Measurements from ENCODE around the gene UTP3. TPM values are rescaled to one million over a fixed set of nuclear protein-coding genes. Genes with fewer than 3 reads are reported as not detected.

Gene UTP3
- total RNA-seq, 5 donors from 2014 or later (not counting 1 experiment from before 2014, with no cell fraction given) = 15.1 to 34.9 (median 34.0) TPM

DNA sequence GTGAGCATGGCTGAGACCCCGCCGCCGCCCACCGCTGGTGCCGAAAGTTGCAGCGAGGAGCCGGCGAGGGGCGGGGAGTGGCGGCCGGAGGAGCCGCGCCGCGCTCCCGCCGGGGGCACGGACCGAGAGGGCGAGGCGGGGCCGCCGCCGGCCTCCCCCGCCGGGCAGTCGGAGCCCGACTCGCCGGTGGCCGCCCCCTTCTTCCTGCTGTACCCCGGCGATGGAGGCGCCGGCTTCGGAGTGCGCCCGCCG, 16.5 kb downstream of the UTP3 start:
- CTCF ChIA-PET = interaction anchor here (0.6 to 7.1 kb wide), 7 partner anchors 14 to 31 kb away, joined by 3 to 52 read pairs (median 8); partner anchors contain the start of gene UTP3 (in 2 of the 2)

DNA sequence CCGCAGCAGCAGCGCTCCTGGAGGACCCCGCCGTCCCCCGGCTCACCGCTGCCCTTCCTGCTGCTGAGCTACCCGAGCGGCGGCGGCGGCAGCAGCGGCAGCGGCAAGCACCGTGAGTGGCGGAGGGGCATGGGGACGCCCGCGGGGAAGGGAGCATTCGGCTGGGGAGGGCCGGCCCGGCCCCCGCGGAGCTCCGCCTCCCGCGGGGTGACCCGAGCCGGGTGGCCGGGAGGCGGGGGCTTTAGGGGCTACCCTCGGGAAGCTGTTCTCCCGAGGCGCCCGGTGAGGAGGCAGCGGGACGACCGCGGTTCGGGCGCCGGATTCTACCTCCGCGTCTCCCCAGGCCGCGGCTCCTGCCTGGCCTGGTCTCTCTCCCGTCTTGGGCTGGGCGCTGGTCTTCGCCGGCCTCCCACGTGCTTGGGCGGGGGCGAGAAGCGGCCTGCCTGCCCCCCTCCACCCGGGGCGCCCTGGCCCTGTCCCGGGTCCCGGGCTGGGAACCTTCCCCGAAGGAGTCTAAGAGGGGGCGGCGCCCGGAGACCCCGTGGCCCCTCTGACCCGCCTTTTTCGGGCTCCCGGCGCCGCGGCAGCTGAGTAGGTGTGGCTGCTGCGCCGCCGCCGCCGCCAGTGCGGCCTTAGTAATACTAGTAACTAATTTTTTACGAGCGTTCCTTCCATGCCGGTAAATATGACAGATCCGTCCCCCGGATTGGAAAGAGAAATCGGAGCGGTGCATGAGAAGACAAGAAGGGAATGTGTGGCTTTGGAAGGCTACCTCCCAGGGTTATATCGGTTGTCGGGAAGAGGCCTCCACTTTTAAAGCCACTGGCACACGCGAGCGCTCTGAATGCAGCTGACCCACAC, 17.1 kb downstream of the UTP3 start:
- WGBS (ENCODE audit: insufficient coverage) = under 1% methylated on average over 83 of the region's 86 CpGs
- H3K9me3 ChIP-seq = no peaks in the 10 kb centered on the region

More for the DNA sequence above, 16.5 kb downstream of the UTP3 start:
- no peaks in the 10 kb centered on the region for H3K27me3 ChIP-seq (replicated peaks in 1 of 2; ENCODE audit: control insufficient read depth in 2 of 2, extremely low read depth in 1 of 2, insufficient read depth in 2 of 2, low read length in 1 of 2)
- ATAC-seq (replicated peaks in 1 of 4) (no peak), DNase-seq (peak in 5 of 35 experiments; percentile 1 to 36 (median 5))
- H3K9me3 ChIP-seq = no peaks in the 10 kb centered on the region
- WGBS (ENCODE audit: insufficient coverage) = under 1% methylated on average over 39 of the region's 39 CpGs
- H3K27ac Mint-ChIP-seq = no peak overlapping the region
- peak overlapping the region; percentile 53 to 97 (median 93) for H3K4me3 Mint-ChIP-seq
- peaks cover 17 to 19% of the 10 kb centered on the region in 2 experiments for H3K4me1 ChIP-seq (ENCODE audit: control insufficient read depth in 1 of 2, extremely low read depth in 1 of 2, insufficient read depth in 2 of 2, low read length in 2 of 2)
- no peaks in the 10 kb centered on the region for H3K36me3 ChIP-seq (ENCODE audit: control insufficient read depth in 2 of 2, extremely low read depth in 1 of 2, insufficient read depth in 1 of 2, low read length in 1 of 2)
- peaks cover 30 to 38% (median 30%) of the 10 kb centered on the region in 3 donors for H3K4me1 Mint-ChIP-seq
- H3K4me3 ChIP-seq (ENCODE audit: control insufficient read depth in 1 of 2, extremely low read depth in 1 of 2, low read length in 1 of 2) = peak overlapping the region; percentile 23 to 55
- H3K9me3 Mint-ChIP-seq = no peaks in the 10 kb centered on the region
- no peaks in the 10 kb centered on the region for H3K27me3 Mint-ChIP-seq
- no peaks in the 10 kb centered on the region for H3K36me3 Mint-ChIP-seq
- POLR2A ChIA-PET = interaction anchor here (1.1 to 2.1 kb wide), 3 partner anchors 15 to 30 kb away, joined by 3 to 6 read pairs (median 3); partner anchors contain the start of gene RUFY3 (in 1 of the 2)
- no peak overlapping the region for H3K27ac ChIP-seq (ENCODE audit: low read length)

DNA sequence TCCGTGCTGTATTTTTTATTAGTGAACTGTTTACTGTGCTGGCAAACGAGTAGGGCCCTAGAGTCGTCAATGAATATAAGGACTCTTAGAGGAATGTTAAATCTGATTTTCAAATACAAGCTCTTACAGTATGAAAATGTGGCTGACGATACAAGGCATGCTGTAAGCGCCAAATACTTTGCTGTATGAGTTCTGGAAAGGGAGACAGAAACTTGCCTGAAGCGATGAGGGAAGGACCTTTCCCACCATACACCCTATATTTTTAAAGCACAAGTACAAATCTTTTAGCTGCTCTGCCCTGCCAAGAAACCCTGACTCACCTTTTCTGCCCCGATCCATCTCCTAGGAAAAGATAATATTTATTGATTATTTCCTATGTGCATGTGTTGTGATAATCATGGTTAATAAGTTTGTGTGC, 17.7 kb downstream of the UTP3 start:
- no peak for DNase-seq
- no peaks in the 10 kb centered on the region for H3K9me3 Mint-ChIP-seq
- Histone ChIP-seq H3K36me3 (ENCODE audit: control insufficient read depth in 2 of 2, extremely low read depth in 1 of 2, insufficient read depth in 1 of 2, low read length in 1 of 2) (no peaks in the 10 kb centered on the region), H3K4me3 (ENCODE audit: control insufficient read depth in 1 of 2, extremely low read depth in 1 of 2, low read length in 1 of 2) (peak overlapping the region; percentile 55 to 72), H3K4me1 (ENCODE audit: control insufficient read depth in 1 of 2, extremely low read depth in 1 of 2, insufficient read depth in 2 of 2, low read length in 2 of 2) (peaks cover 17 to 19% of the 10 kb centered on the region in 2 experiments), H3K9me3 (no peaks in the 10 kb centered on the region), H3K27me3 (replicated peaks in 1 of 2; ENCODE audit: control insufficient read depth in 2 of 2, extremely low read depth in 1 of 2, insufficient read depth in 2 of 2, low read length in 1 of 2) (no peaks in the 10 kb centered on the region), H3K27ac (ENCODE audit: low read length) (peak overlapping the region; percentile 71)
- H3K27ac Mint-ChIP-seq = peak overlapping the region; percentile 95 to 96
- H3K36me3 Mint-ChIP-seq = no peaks in the 10 kb centered on the region
- H3K27me3 Mint-ChIP-seq = no peaks in the 10 kb centered on the region
- WGBS (ENCODE audit: insufficient coverage) = 0% methylated on average over 1 of the region's 7 CpGs
- H3K4me1 Mint-ChIP-seq = peaks cover 31 to 40% (median 34%) of the 10 kb centered on the region in 3 donors
- ChIA-PET POLR2A (interaction anchor here (0.5 to 2.1 kb wide), 5 partner anchors 16 to 140 kb away, joined by 3 to 8 read pairs (median 6); partner anchors contain the start of gene RUFY3 (in 1 of the 2)), CTCF (interaction anchor here (0.5 to 7.1 kb wide), 10 partner anchors 12 to 304 kb away, joined by 3 to 52 read pairs (median 6); partner anchors contain the start of genes UTP3 (in 2 of the 2) and RUFY3 (in 1 of the 2))
- no peak for ATAC-seq (replicated peaks in 1 of 4)
- peak overlapping the region; percentile 89 to 97 (median 91) for H3K4me3 Mint-ChIP-seq

More for the DNA sequence above, 17.1 kb downstream of the UTP3 start:
- H3K4me3 Mint-ChIP-seq = peak overlapping the region; percentile 89 to 97 (median 91)
- H3K36me3 Mint-ChIP-seq = no peaks in the 10 kb centered on the region
- peak overlapping the region; percentile 95 to 96 for H3K27ac Mint-ChIP-seq
- no peaks in the 10 kb centered on the region for H3K27me3 Mint-ChIP-seq
- peak; percentile 77 to 83 (median 80) for ATAC-seq (replicated peaks in 1 of 4)
- peak; percentile 43 to 82 (median 62) for DNase-seq
- no peaks in the 10 kb centered on the region for H3K9me3 Mint-ChIP-seq
- H3K4me1 ChIP-seq (ENCODE audit: control insufficient read depth in 1 of 2, extremely low read depth in 1 of 2, insufficient read depth in 2 of 2, low read length in 2 of 2) = peaks cover 17 to 19% of the 10 kb centered on the region in 2 experiments
- peaks cover 31 to 40% (median 34%) of the 10 kb centered on the region in 3 donors for H3K4me1 Mint-ChIP-seq
- H3K27me3 ChIP-seq (replicated peaks in 1 of 2; ENCODE audit: control insufficient read depth in 2 of 2, extremely low read depth in 1 of 2, insufficient read depth in 2 of 2, low read length in 1 of 2) = no peaks in the 10 kb centered on the region
- ChIA-PET POLR2A (interaction anchor here (0.5 to 2.1 kb wide), 5 partner anchors 16 to 31 kb away, joined by 3 to 6 read pairs (median 3); partner anchors contain the start of gene RUFY3 (in 1 of the 2)), CTCF (interaction anchor here (0.5 to 7.1 kb wide), 11 partner anchors 13 to 305 kb away, joined by 3 to 52 read pairs (median 5); partner anchors contain the start of genes UTP3 (in 2 of the 2) and RUFY3 (in 1 of the 2))
- H3K4me3 ChIP-seq (ENCODE audit: control insufficient read depth in 1 of 2, extremely low read depth in 1 of 2, low read length in 1 of 2) = peak overlapping the region; percentile 55 to 72
- H3K27ac ChIP-seq (ENCODE audit: low read length) = peak overlapping the region; percentile 71
- H3K36me3 ChIP-seq (ENCODE audit: control insufficient read depth in 2 of 2, extremely low read depth in 1 of 2, insufficient read depth in 1 of 2, low read length in 1 of 2) = no peaks in the 10 kb centered on the region

DNA sequence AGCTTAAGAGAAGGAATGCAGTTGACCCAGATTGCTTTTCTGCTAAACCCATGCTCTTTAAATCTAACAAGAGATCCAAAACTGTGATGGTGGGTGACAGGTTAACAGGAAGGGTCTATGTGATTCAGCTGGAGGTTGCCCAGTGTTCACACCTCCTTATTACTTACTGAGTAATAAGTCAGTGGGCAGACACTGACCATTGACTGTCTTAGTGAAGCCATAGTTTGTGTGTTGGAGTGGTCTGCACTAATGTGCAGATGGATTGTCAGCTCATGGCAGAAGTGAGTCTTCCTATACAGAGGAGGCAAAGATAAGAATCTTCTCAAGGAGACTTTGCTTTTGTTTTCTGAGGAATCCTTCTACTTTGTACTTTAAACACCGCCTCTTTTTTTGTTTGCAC, 18.2 kb downstream of the UTP3 start:
- Mint-ChIP-seq H3K9me3 (no peaks in the 10 kb centered on the region), H3K27ac (peak overlapping the region; percentile 95 to 96), H3K4me1 (peaks cover 33 to 44% (median 36%) of the 10 kb centered on the region in 3 donors), H3K36me3 (no peaks in the 10 kb centered on the region), H3K4me3 (peak overlapping the region; percentile 89 to 97 (median 91)), H3K27me3 (no peaks in the 10 kb centered on the region)
- Histone ChIP-seq H3K27ac (ENCODE audit: low read length) (peak overlapping the region; percentile 71), H3K36me3 (ENCODE audit: control insufficient read depth in 2 of 2, extremely low read depth in 1 of 2, insufficient read depth in 1 of 2, low read length in 1 of 2) (no peaks in the 10 kb centered on the region), H3K4me1 (ENCODE audit: control insufficient read depth in 1 of 2, extremely low read depth in 1 of 2, insufficient read depth in 2 of 2, low read length in 2 of 2) (peaks cover 17 to 20% of the 10 kb centered on the region in 2 experiments), H3K9me3 (no peaks in the 10 kb centered on the region), H3K27me3 (replicated peaks in 1 of 2; ENCODE audit: control insufficient read depth in 2 of 2, extremely low read depth in 1 of 2, insufficient read depth in 2 of 2, low read length in 1 of 2) (no peaks in the 10 kb centered on the region), H3K4me3 (ENCODE audit: control insufficient read depth in 1 of 2, extremely low read depth in 1 of 2, low read length in 1 of 2) (no peak overlapping the region)
- WGBS (ENCODE audit: insufficient coverage) = no CpG with 5 or more reads among the region's 1 CpG
- ChIA-PET POLR2A (interaction anchor here (0.5 to 2.1 kb wide), 5 partner anchors 16 to 140 kb away, joined by 3 to 8 read pairs (median 6); partner anchors contain the start of gene RUFY3 (in 1 of the 2)), CTCF (interaction anchor here (0.6 to 7.1 kb wide), 9 partner anchors 16 to 304 kb away, joined by 3 to 52 read pairs (median 9); partner anchors contain the start of genes UTP3 (in 2 of the 2) and RUFY3 (in 1 of the 2))
- no peak for DNase-seq
- ATAC-seq (replicated peaks in 1 of 4) = no peak

DNA sequence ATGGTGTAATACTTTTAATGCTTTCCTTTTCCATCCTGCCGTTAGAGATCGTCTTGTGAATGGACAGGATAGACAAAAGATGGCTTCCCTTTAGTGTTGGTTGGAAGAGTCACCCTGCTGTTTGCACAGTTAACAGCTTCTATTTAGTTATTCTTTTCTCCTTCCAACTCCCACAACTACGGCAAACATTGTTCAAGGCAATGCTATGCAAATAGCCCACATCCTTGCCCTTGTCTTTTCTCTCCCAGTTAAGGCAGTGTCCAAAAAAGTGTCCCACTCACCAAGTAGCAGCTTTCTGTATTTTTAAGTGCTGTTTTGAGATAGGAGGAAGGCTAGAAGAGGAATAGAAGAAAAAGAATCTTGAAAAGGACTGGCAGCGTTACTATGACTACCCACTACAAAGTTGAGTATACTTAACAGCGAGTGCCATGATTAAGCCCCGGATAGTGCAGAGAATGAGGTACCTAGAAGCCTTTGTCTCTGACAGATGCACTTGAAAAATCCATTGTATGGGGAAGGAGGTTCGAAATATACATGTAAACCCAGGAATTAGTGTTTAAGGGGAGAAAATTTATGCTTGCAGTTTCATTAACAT, 21.4 kb downstream of the UTP3 start:
- no peaks in the 10 kb centered on the region for H3K36me3 ChIP-seq (ENCODE audit: control insufficient read depth in 2 of 2, extremely low read depth in 1 of 2, insufficient read depth in 1 of 2, low read length in 1 of 2)
- H3K9me3 ChIP-seq = no peaks in the 10 kb centered on the region
- no peaks in the 10 kb centered on the region for H3K9me3 Mint-ChIP-seq
- peaks cover 15 to 16% of the 10 kb centered on the region in 2 experiments for H3K4me1 ChIP-seq (ENCODE audit: control insufficient read depth in 1 of 2, extremely low read depth in 1 of 2, insufficient read depth in 2 of 2, low read length in 2 of 2)
- no peak overlapping the region for H3K4me3 ChIP-seq (ENCODE audit: control insufficient read depth in 1 of 2, extremely low read depth in 1 of 2, low read length in 1 of 2)
- H3K4me3 Mint-ChIP-seq = no peak overlapping the region
- no CpG with 5 or more reads among the region's 7 CpGs for WGBS (ENCODE audit: insufficient coverage)
- ChIA-PET CTCF (no interaction called here), POLR2A (no interaction called here)
- DNase-seq (no peak), ATAC-seq (replicated peaks in 1 of 4) (no peak)
- H3K4me1 Mint-ChIP-seq = peaks cover 41 to 63% (median 52%) of the 10 kb centered on the region in 3 donors
- no peaks in the 10 kb centered on the region for H3K36me3 Mint-ChIP-seq
- H3K27me3 Mint-ChIP-seq = no peaks in the 10 kb centered on the region
- H3K27ac ChIP-seq (ENCODE audit: low read length) = no peak overlapping the region
- no peak overlapping the region for H3K27ac Mint-ChIP-seq
- no peaks in the 10 kb centered on the region for H3K27me3 ChIP-seq (replicated peaks in 1 of 2; ENCODE audit: control insufficient read depth in 2 of 2, extremely low read depth in 1 of 2, insufficient read depth in 2 of 2, low read length in 1 of 2)
